Activated CD8-positive, alpha-beta memory T cell treated with anti-CD3 and anti-CD28 coated beads for 1 hour (primary cell): Measurements from ENCODE around the gene HDAC7.

Source experiments
- DNase-seq, 2 donors: peaks; one replicate each; pipeline ENCODE4 v3.0.0-alpha.2; 2020; ENCODE audit warnings: low read depth in 1 of 2; ENCODE audit errors: extremely low read depth in 1 of 2

Gene HDAC7

GRCh38 chr12:47736877-47737676 lies 82.6 kb downstream of the HDAC7 start:
- no peak for DNase-seq

GRCh38 chr12:47736216-47736615 lies 83.5 kb downstream of the HDAC7 start:
- no peak for DNase-seq

- no peak for DNase-seq
Measured at GRCh38 chr12:47735649-47736048, 84.1 kb downstream of the HDAC7 start.

- DNase-seq = no peak
Measured at GRCh38 chr12:47734725-47735480, 84.8 kb downstream of the HDAC7 start.

- no peak for DNase-seq
Measured at GRCh38 chr12:47733142-47733541, 86.6 kb downstream of the HDAC7 start.
